ENCODE data around the gene RIN3. TPM values are rescaled to one million over a fixed set of nuclear protein-coding genes. Genes with fewer than 3 reads are reported as not detected.
"Not testable (repeated sequence)": the region's sequence is repeated elsewhere in the genome, so short reads cannot be mapped to it uniquely, and the experiment has no call there.

Gene RIN3
- total and polyA plus RNA-seq, 7 experiments from 2014 or later: 27.2 to 182 (median 114) TPM

DNA sequence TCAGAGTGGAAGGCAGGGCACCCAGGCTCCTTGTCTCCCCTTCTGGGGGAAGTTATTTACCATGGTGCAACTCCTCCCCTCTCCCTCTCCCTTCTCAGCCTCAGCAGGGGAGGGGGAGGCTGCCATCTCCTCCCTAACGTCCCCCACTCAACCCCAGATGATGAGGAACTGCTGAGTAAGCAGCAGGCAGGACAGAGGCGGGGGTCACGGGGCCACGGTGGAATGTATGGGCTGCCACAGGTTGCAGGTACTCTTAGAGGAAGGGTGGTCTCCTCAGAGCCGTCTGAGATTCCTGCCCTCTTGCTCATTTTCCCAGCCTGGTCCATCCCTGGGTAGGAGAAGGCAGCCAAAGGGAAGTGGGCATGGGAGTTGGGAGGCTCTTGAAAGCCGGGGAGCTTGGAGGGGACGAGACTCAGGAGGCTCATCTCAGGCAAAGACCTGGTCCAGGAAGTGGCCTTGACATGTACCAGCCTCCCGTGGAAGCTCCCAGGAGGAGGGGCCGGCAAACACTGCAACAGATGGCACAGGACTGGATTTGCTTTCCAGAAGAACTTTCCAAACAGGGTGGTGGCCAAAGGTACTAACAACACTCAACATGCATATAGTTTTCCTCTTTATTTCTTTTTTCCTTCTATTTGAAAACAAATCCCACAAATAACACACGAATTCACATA is 19.0 kb downstream of the RIN3 start:
- Histone ChIP-seq H3K4me1 (ENCODE audit: control insufficient read depth in 2 of 2, insufficient read depth in 2 of 2, low read length in 2 of 2) (peaks cover 21 to 57% of the 10 kb centered on the region in 2 donors), H3K4me3 (ENCODE audit: low read length) (no peak overlapping the region), H3K36me3 (ENCODE audit: control insufficient read depth in 2 of 3, insufficient read depth in 3 of 3, low read length in 3 of 3) (no peaks in the 10 kb centered on the region), H3K27me3 (ENCODE audit: control insufficient read depth in 2 of 2, insufficient read depth in 2 of 2, low read length in 2 of 2) (no peaks in the 10 kb centered on the region), H3K9me3 (ENCODE audit: control insufficient read depth in 2 of 3, low read length in 3 of 3) (no peaks in the 10 kb centered on the region), H3K27ac (ENCODE audit: low read depth, low read length) (no peak overlapping the region)
- Mint-ChIP-seq H3K9me3 (no peaks in the 10 kb centered on the region), H3K27me3 (peaks cover 0 to 4% (median 0%) of the 10 kb centered on the region in 5 donors), H3K27ac (peak overlapping the region in 5 of 9 donors; percentile 10 to 86 (median 68)), H3K4me1 (peaks cover 37 to 78% (median 54%) of the 10 kb centered on the region in 7 donors), H3K36me3 (peaks cover 0 to 2% (median 0%) of the 10 kb centered on the region in 5 donors), H3K4me3 (no peak overlapping the region)
- ChIA-PET POLR2A (interaction anchor here (1.8 kb wide), 1 partner anchor 118 kb away, joined by 3 read pairs; no protein-coding TSS in a partner anchor), CTCF (no interaction called here)
- no peak for ATAC-seq
- intact Hi-C loops (cut with micrococcal nuclease): no loop called here
- DNase-seq: no peak

- ATAC-seq (peak; percentile 51), DNase-seq (peak in 7 of 9 donors; percentile 50 to 71 (median 64))
- POLR2A ChIA-PET: interaction anchor here (1.0 to 2.0 kb wide), 5 partner anchors 12 to 142 kb away, joined by 3 to 5 read pairs (median 3); no protein-coding TSS in a partner anchor
- Mint-ChIP-seq H3K4me1 (peaks cover 38 to 85% (median 60%) of the 10 kb centered on the region in 7 donors), H3K4me3 (peak overlapping the region; percentile 49 to 86 (median 78)), H3K9me3 (no peaks in the 10 kb centered on the region), H3K27me3 (peaks cover 0 to 4% (median 0%) of the 10 kb centered on the region in 5 donors), H3K27ac (peak overlapping the region; percentile 30 to 91 (median 83)), H3K36me3 (peaks cover 0 to 2% (median 0%) of the 10 kb centered on the region in 5 donors)
- no peaks in the 10 kb centered on the region for H3K27me3 ChIP-seq (ENCODE audit: control insufficient read depth in 2 of 2, insufficient read depth in 2 of 2, low read length in 2 of 2)
- peak overlapping the region; percentile 26 for H3K4me3 ChIP-seq (ENCODE audit: low read length)
- H3K27ac ChIP-seq (ENCODE audit: low read depth, low read length): peak overlapping the region; percentile 43
- CTCF ChIA-PET: interaction anchor here (0.6 kb wide), 1 partner anchor 68 kb away, joined by 4 read pairs; no protein-coding TSS in a partner anchor
- peaks cover 40 to 59% of the 10 kb centered on the region in 2 donors for H3K4me1 ChIP-seq (ENCODE audit: control insufficient read depth in 2 of 2, insufficient read depth in 2 of 2, low read length in 2 of 2)
- intact Hi-C loops (cut with micrococcal nuclease): no loop called here
- no peaks in the 10 kb centered on the region for H3K9me3 ChIP-seq (ENCODE audit: control insufficient read depth in 2 of 3, low read length in 3 of 3)
- no peaks in the 10 kb centered on the region for H3K36me3 ChIP-seq (ENCODE audit: control insufficient read depth in 2 of 3, insufficient read depth in 3 of 3, low read length in 3 of 3)
Observed at GRCh38 chr14:92534932-92535643, 21.5 kb downstream of the RIN3 start.

- H3K4me3 ChIP-seq (ENCODE audit: low read length); H3K36me3 ChIP-seq (ENCODE audit: control insufficient read depth in 2 of 3, insufficient read depth in 3 of 3, low read length in 3 of 3); H3K36me3 Mint-ChIP-seq; intact Hi-C loops (cut with micrococcal nuclease); DNase-seq; H3K9me3 Mint-ChIP-seq; H3K9me3 ChIP-seq (ENCODE audit: control insufficient read depth in 2 of 3, low read length in 3 of 3); CTCF ChIA-PET; H3K27ac ChIP-seq (ENCODE audit: low read depth, low read length); ATAC-seq; H3K27me3 Mint-ChIP-seq; H3K27me3 ChIP-seq (ENCODE audit: control insufficient read depth in 2 of 2, insufficient read depth in 2 of 2, low read length in 2 of 2): not testable (repeated sequence)
- peak overlapping the region; percentile 30 to 80 (median 49) for H3K4me3 Mint-ChIP-seq
- H3K4me1 Mint-ChIP-seq: peaks cover 38 to 87% (median 61%) of the 10 kb centered on the region in 7 donors
- POLR2A ChIA-PET: interaction anchor here (1.3 to 2.0 kb wide), 2 partner anchors 11 to 13 kb away, joined by 3 to 5 read pairs; no protein-coding TSS in a partner anchor
- peaks cover 51 to 59% of the 10 kb centered on the region in 2 donors for H3K4me1 ChIP-seq (ENCODE audit: control insufficient read depth in 2 of 2, insufficient read depth in 2 of 2, low read length in 2 of 2)
- peak overlapping the region in 8 of 9 donors; percentile 17 to 91 (median 82) for H3K27ac Mint-ChIP-seq
Observed at GRCh38 chr14:92536231-92536630, 22.6 kb downstream of the RIN3 start.

DNA sequence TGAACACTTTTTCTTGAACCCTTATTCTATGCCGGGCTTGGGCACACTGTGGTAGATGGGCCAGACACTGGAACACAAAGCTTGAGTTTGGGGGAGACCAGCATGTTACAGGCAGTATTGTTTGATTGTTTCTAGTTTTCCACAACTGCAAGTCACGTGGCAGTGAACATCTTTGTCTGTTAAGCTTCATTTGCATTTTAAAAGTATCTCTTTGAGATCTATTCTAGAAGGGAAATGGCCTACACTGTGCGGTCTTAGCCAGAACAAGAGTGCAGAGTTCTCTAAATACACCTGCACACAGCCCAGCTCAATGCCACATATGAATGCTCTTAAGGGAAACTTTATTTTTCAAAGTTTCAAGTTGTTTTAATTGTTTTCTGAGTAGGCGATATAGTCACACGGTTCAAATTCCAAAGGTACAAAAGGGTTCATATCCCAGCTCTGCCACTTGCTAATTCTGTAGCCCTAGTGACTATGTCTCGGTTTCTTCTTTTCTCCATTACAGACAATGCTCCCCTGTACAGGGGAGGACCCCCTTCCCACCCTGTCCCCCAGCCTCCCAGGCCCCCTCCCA is 24.9 kb downstream of the RIN3 start:
- no peaks in the 10 kb centered on the region for H3K36me3 ChIP-seq (ENCODE audit: control insufficient read depth in 2 of 3, insufficient read depth in 3 of 3, low read length in 3 of 3)
- peaks cover 38 to 46% of the 10 kb centered on the region in 2 donors for H3K4me1 ChIP-seq (ENCODE audit: control insufficient read depth in 2 of 2, insufficient read depth in 2 of 2, low read length in 2 of 2)
- CTCF ChIA-PET: interaction anchor here (0.8 to 0.9 kb wide), 2 partner anchors 46 to 73 kb away, joined by 3 read pairs; no protein-coding TSS in a partner anchor
- POLR2A ChIA-PET: interaction anchor here (1.0 to 2.2 kb wide), 6 partner anchors 10 to 112 kb away, joined by 3 to 11 read pairs (median 4); no protein-coding TSS in a partner anchor
- DNase-seq (no peak), ATAC-seq (no peak)
- peaks cover 42 to 85% (median 57%) of the 10 kb centered on the region in 7 donors for H3K4me1 Mint-ChIP-seq
- intact Hi-C loops (cut with micrococcal nuclease): no loop called here
- H3K4me3 Mint-ChIP-seq: peak overlapping the region in 2 of 10 donors; percentile 34 to 56
- no peak overlapping the region for H3K27ac ChIP-seq (ENCODE audit: low read depth, low read length)
- H3K9me3 Mint-ChIP-seq: peaks cover 0 to 4% (median 0%) of the 10 kb centered on the region in 11 donors
- peaks cover 0 to 6% (median 0%) of the 10 kb centered on the region in 5 donors for H3K36me3 Mint-ChIP-seq
- peaks cover 0 to 6% (median 0%) of the 10 kb centered on the region in 5 donors for H3K27me3 Mint-ChIP-seq
- H3K27me3 ChIP-seq (ENCODE audit: control insufficient read depth in 2 of 2, insufficient read depth in 2 of 2, low read length in 2 of 2): no peaks in the 10 kb centered on the region
- no peak overlapping the region for H3K4me3 ChIP-seq (ENCODE audit: low read length)
- no peaks in the 10 kb centered on the region for H3K9me3 ChIP-seq (ENCODE audit: control insufficient read depth in 2 of 3, low read length in 3 of 3)
- H3K27ac Mint-ChIP-seq: peak overlapping the region in 7 of 9 donors; percentile 10 to 64 (median 36)

DNA sequence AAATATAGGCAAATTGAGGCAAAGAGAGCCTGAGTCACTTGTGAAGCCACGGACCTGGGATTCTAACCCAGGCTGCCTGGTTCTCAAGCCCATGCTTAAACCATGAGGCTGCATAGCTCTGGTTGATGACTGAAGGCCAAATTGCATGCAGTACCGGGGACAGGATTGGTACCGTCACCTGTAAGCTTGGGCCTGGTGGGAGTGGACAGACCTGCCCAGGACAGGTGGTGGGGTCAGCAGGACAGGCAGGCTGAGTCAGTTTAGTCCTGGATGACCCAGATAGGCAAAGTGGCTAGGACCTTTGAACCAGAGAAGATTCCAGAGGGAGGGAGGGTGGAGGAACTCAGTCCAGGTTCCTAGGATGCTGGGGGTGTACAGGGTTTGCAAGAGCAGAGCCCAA is 25.8 kb downstream of the RIN3 start:
- POLR2A ChIA-PET: interaction anchor here (0.6 to 2.2 kb wide), 4 partner anchors 9 to 111 kb away, joined by 3 to 11 read pairs (median 4); no protein-coding TSS in a partner anchor
- H3K4me1 Mint-ChIP-seq: peaks cover 42 to 84% (median 61%) of the 10 kb centered on the region in 7 donors
- no peak for ATAC-seq
- H3K27ac ChIP-seq (ENCODE audit: low read depth, low read length): no peak overlapping the region
- peaks cover 38 to 46% of the 10 kb centered on the region in 2 donors for H3K4me1 ChIP-seq (ENCODE audit: control insufficient read depth in 2 of 2, insufficient read depth in 2 of 2, low read length in 2 of 2)
- peaks cover 0 to 6% (median 0%) of the 10 kb centered on the region in 5 donors for H3K36me3 Mint-ChIP-seq
- intact Hi-C loops (cut with micrococcal nuclease): no loop called here
- no peaks in the 10 kb centered on the region for H3K9me3 ChIP-seq (ENCODE audit: control insufficient read depth in 2 of 3, low read length in 3 of 3)
- H3K27ac Mint-ChIP-seq: peak overlapping the region in 5 of 9 donors; percentile 10 to 64 (median 49)
- peak overlapping the region in 6 of 10 donors; percentile 2 to 71 (median 34) for H3K4me3 Mint-ChIP-seq
- H3K27me3 Mint-ChIP-seq: peaks cover 0 to 9% (median 0%) of the 10 kb centered on the region in 5 donors
- H3K27me3 ChIP-seq (ENCODE audit: control insufficient read depth in 2 of 2, insufficient read depth in 2 of 2, low read length in 2 of 2): no peaks in the 10 kb centered on the region
- no peaks in the 10 kb centered on the region for H3K36me3 ChIP-seq (ENCODE audit: control insufficient read depth in 2 of 3, insufficient read depth in 3 of 3, low read length in 3 of 3)
- H3K9me3 Mint-ChIP-seq: peaks cover 0 to 4% (median 0%) of the 10 kb centered on the region in 11 donors
- CTCF ChIA-PET: no interaction called here
- no peak for DNase-seq
- no peak overlapping the region for H3K4me3 ChIP-seq (ENCODE audit: low read length)

- Mint-ChIP-seq H3K9me3 (peaks cover 0 to 4% (median 0%) of the 10 kb centered on the region in 11 donors), H3K27me3 (peaks cover 0 to 7% (median 0%) of the 10 kb centered on the region in 5 donors), H3K4me1 (peaks cover 43 to 84% (median 56%) of the 10 kb centered on the region in 7 donors), H3K27ac (peak overlapping the region in 3 of 9 donors; percentile 10 to 84 (median 64)), H3K4me3 (peak overlapping the region in 6 of 10 donors; percentile 8 to 71 (median 45)), H3K36me3 (peaks cover 0 to 5% (median 0%) of the 10 kb centered on the region in 5 donors)
- ATAC-seq (peak; percentile 34), DNase-seq (no peak)
- peaks cover 34 to 41% of the 10 kb centered on the region in 2 donors for H3K4me1 ChIP-seq (ENCODE audit: control insufficient read depth in 2 of 2, insufficient read depth in 2 of 2, low read length in 2 of 2)
- no peak overlapping the region for H3K4me3 ChIP-seq (ENCODE audit: low read length)
- intact Hi-C loops (cut with micrococcal nuclease): no loop called here
- ChIA-PET CTCF (no interaction called here), POLR2A (interaction anchor here (0.6 to 2.2 kb wide), 3 partner anchors 9 to 61 kb away, joined by 3 to 11 read pairs (median 4); no protein-coding TSS in a partner anchor)
- no peaks in the 10 kb centered on the region for H3K36me3 ChIP-seq (ENCODE audit: control insufficient read depth in 2 of 3, insufficient read depth in 3 of 3, low read length in 3 of 3)
- H3K27ac ChIP-seq (ENCODE audit: low read depth, low read length): no peak overlapping the region
- no peaks in the 10 kb centered on the region for H3K27me3 ChIP-seq (ENCODE audit: control insufficient read depth in 2 of 2, insufficient read depth in 2 of 2, low read length in 2 of 2)
- no peaks in the 10 kb centered on the region for H3K9me3 ChIP-seq (ENCODE audit: control insufficient read depth in 2 of 3, low read length in 3 of 3)
Observed at GRCh38 chr14:92539875-92540274, 26.3 kb downstream of the RIN3 start.

All from naive thymus-derived CD4-positive, alpha-beta T cell (primary cell).